Spleen (tissue), 7 donors: Measurements from ENCODE around the gene LAX1.

Experiments used
- POLR2A ChIP-seq, 3 donors: fragments of 450-650 bp; IDR thresholded peaks; one replicate each; pipeline ENCODE4 v1.5.1; 2017; ENCODE audit warnings: antibody characterized with exemption in 3 of 3, mild to moderate bottlenecking in 1 of 3
- POLR2AphosphoS5 ChIP-seq, 3 donors: sonication (generic); formaldehyde crosslinking; IDR thresholded peaks; one replicate each; pipeline ENCODE4 v1.5.1; 2017; ENCODE audit warnings: antibody characterized with exemption in 3 of 3
- TF ChIP-seq, protein P1 (sequence below), 11 experiments: fragments of 200-600 bp in 7 of 11; fragments of 450-650 bp in 4 of 11; sonication (generic) in 4 of 11; IDR thresholded peaks in 8 of 11; conservative IDR thresholded peaks in 3 of 11; 1 replicate in 7 of 11; 2 replicates in 4 of 11; pipeline versions ENCODE4 v1.4.0 to v1.8.0; 2016 to 2021; ENCODE audit warnings: antibody characterized with exemption in 11 of 11, inconsistent platforms in 4 of 11, mild to moderate bottlenecking in 1 of 11
- donor health status: DM: no; HTN: no; CAD: no; lungs with moderate emphysema.
- donor health status: DM: no; HTN: no; CAD: no.
- donor health status: DM: no; HTN: no; CAD: no.

DNA sequence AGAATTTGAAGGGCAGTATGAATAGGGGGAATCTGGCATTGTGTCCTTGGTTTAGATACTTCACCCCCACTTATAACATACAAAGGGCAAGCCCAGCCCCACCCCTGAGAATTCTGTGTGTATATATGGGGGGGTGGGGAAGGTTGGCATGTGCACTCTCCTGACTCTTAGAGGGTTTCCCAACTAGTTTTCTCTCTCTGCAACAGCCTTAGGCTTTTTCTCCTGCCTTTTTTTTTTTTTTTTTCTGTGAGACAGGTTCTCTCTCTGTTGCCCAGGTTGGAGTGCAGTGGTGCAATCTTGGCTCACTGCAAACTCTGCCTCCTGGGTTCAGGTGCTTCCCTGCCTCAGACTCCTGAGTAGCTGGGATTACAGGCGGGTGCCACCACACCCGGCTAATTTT is 27.5 kb downstream of the LAX1 start:
- TF ChIP-seq POLR2A (IDR thresholded peaks at IDR 0.05), result no peak
- TF ChIP-seq, protein P1, sequence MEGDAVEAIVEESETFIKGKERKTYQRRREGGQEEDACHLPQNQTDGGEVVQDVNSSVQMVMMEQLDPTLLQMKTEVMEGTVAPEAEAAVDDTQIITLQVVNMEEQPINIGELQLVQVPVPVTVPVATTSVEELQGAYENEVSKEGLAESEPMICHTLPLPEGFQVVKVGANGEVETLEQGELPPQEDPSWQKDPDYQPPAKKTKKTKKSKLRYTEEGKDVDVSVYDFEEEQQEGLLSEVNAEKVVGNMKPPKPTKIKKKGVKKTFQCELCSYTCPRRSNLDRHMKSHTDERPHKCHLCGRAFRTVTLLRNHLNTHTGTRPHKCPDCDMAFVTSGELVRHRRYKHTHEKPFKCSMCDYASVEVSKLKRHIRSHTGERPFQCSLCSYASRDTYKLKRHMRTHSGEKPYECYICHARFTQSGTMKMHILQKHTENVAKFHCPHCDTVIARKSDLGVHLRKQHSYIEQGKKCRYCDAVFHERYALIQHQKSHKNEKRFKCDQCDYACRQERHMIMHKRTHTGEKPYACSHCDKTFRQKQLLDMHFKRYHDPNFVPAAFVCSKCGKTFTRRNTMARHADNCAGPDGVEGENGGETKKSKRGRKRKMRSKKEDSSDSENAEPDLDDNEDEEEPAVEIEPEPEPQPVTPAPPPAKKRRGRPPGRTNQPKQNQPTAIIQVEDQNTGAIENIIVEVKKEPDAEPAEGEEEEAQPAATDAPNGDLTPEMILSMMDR (IDR thresholded peaks at IDR 0.05 in 8 of 11, conservative IDR thresholded peaks at IDR 0.05 in 3 of 11), result no peak
- no peak for TF ChIP-seq POLR2AphosphoS5 (IDR thresholded peaks at IDR 0.05)
